ENCODE data around the gene DZANK1. TPM values are rescaled to one million over a fixed set of nuclear protein-coding genes. Genes with fewer than 3 reads are reported as not detected.
"Not testable (repeated sequence)": the region's sequence is repeated elsewhere in the genome, so short reads cannot be mapped to it uniquely, and the experiment has no call there.

The DZANK1 gene
- total and polyA plus RNA-seq, 11 donors = 0.46 to 2.0 (median 0.85) TPM; not detected in 1

- 82 to 88% (median 86%) methylated on average over 13 of the region's 13 CpGs for WGBS, 4 donors
- H3K36me3 ChIP-seq = no peaks in the 10 kb centered on the region
- intact Hi-C loops (cut with DNase I) = no loop called here
Observed at GRCh38 chr20:18362916-18363315, 103.9 kb downstream of the DZANK1 start.

GRCh38 chr20:18361678-18362077 lies 105.2 kb downstream of the DZANK1 start:
- TF ChIP-seq CTCF (IDR thresholded peaks at IDR 0.05) (no peak), POLR2A (IDR thresholded peaks at IDR 0.05) (no peak)
- no peaks in the 10 kb centered on the region for H3K27me3 ChIP-seq
- 80 to 87% (median 82%) methylated on average over 1 of the region's 1 CpG for WGBS, 4 donors
- intact Hi-C loops (cut with DNase I) = no loop called here
- H3K9me3 ChIP-seq = no peaks in the 10 kb centered on the region
- no peak overlapping the region for H3K27ac ChIP-seq
- DNase-seq = no peak
- H3K4me3 ChIP-seq = no peak overlapping the region
- no peaks in the 10 kb centered on the region for H3K36me3 ChIP-seq
- H3K4me1 ChIP-seq = no peaks in the 10 kb centered on the region
- no peak for ATAC-seq

More at GRCh38 chr20:18362916-18363315, 103.9 kb downstream of the DZANK1 start:
- Histone ChIP-seq H3K27me3 (no peaks in the 10 kb centered on the region), H3K9me3 (peaks cover 0 to 2% (median 0%) of the 10 kb centered on the region in 12 donors), H3K27ac (no peak overlapping the region), H3K4me3 (no peak overlapping the region), H3K4me1 (no peaks in the 10 kb centered on the region)
- TF ChIP-seq POLR2A (IDR thresholded peaks at IDR 0.05) (no peak), CTCF (IDR thresholded peaks at IDR 0.05) (no peak)
- ATAC-seq = no peak
- DNase-seq = no peak

- ATAC-seq (no peak), DNase-seq (no peak)
- intact Hi-C loops (cut with DNase I) = no loop called here
- H3K9me3 ChIP-seq = peaks cover 0 to 3% (median 0%) of the 10 kb centered on the region in 12 donors
- H3K4me3 ChIP-seq = no peak overlapping the region
- H3K27me3 ChIP-seq = no peaks in the 10 kb centered on the region
- no peaks in the 10 kb centered on the region for H3K4me1 ChIP-seq
- H3K36me3 ChIP-seq = no peaks in the 10 kb centered on the region
- no peak for TF ChIP-seq CTCF (IDR thresholded peaks at IDR 0.05)
- TF ChIP-seq POLR2A (IDR thresholded peaks at IDR 0.05) = no peak
- no peak overlapping the region for H3K27ac ChIP-seq
- 18 to 27% (median 19%) methylated on average over 1 of the region's 1 CpG for WGBS, 4 donors
Observed at GRCh38 chr20:18360635-18361034, 106.2 kb downstream of the DZANK1 start.

- Histone ChIP-seq H3K36me3 (no peaks in the 10 kb centered on the region), H3K27ac (no peak overlapping the region), H3K9me3 (peaks cover 0 to 10% (median 0%) of the 10 kb centered on the region in 12 donors), H3K4me3 (no peak overlapping the region), H3K4me1 (no peaks in the 10 kb centered on the region), H3K27me3 (no peaks in the 10 kb centered on the region)
- intact Hi-C loops (cut with DNase I) = no loop called here
- ATAC-seq (no peak), DNase-seq (no peak)
- WGBS, 4 donors = 78 to 93% (median 84%) methylated on average over 1 of the region's 1 CpG
- no peak for TF ChIP-seq CTCF (IDR thresholded peaks at IDR 0.05)
- TF ChIP-seq POLR2A (IDR thresholded peaks at IDR 0.05) = no peak
Observed at GRCh38 chr20:18359854-18360253, 107.0 kb downstream of the DZANK1 start.

GRCh38 chr20:18349749-18350148 lies 117.1 kb downstream of the DZANK1 start:
- H3K27ac ChIP-seq; H3K4me1 ChIP-seq; H3K9me3 ChIP-seq; DNase-seq; ATAC-seq; intact Hi-C loops (cut with DNase I); H3K4me3 ChIP-seq; H3K27me3 ChIP-seq; H3K36me3 ChIP-seq: not testable (repeated sequence)
- 63 to 67% (median 64%) methylated on average over 3 of the region's 3 CpGs for WGBS, 4 donors
